DND-41 (cell line): ENCODE data around the gene TBC1D2B.
A peak's percentile ranks its signal among the peaks of the same experiment; 100 is the strongest.

ENCODE experiments used
- ATAC-seq: fragments of 200-7000 bp; cut with Tn5 transposase; 3 replicates; pipeline ENCODE4 v1.9.1; 2021; ENCODE audit warnings: low read depth; ENCODE audit not compliant: insufficient read depth
- DNase-seq: peaks from one replicate; pipeline ENCODE4 v3.0.0-alpha.2; 2020
- H2AFZ ChIP-seq: 2 replicates; pipeline ENCODE4 v1.6.0; 2012; ENCODE audit warnings: low read depth, low read length
- H3K27ac ChIP-seq: 2 replicates; pipeline ENCODE4 v1.5.1; 2012; ENCODE audit warnings: low read length, inconsistent platforms
- H3K27me3 ChIP-seq: fragments of 200-600 bp; sonication (generic); 2 replicates; pipeline ENCODE4 v1.6.0; 2012; ENCODE audit warnings: low read length, mild to moderate bottlenecking, inconsistent platforms; ENCODE audit not compliant: insufficient read depth, poor library complexity
- H3K36me3 ChIP-seq: 2 replicates; pipeline ENCODE4 v1.5.1; 2012; ENCODE audit warnings: low read length, inconsistent platforms; ENCODE audit not compliant: insufficient read depth
- H3K4me1 ChIP-seq: 2 replicates; pipeline ENCODE4 v1.5.1; 2012; ENCODE audit warnings: mild to moderate bottlenecking, low read length; ENCODE audit not compliant: insufficient read depth
- H3K4me2 ChIP-seq: 2 replicates; pipeline ENCODE4 v1.6.0; 2012; ENCODE audit warnings: mild to moderate bottlenecking, moderate library complexity, low read length, inconsistent platforms; ENCODE audit not compliant: insufficient read depth
- H3K4me3 ChIP-seq, 2 experiments: fragments of 200-600 bp in 1 of 2; shearing (Covaris generic) in 1 of 2; 2 replicates each; pipeline ENCODE4 v1.5.1; 2012 to 2016; ENCODE audit warnings: inconsistent platforms in 2 of 2, low read length in 2 of 2, mild to moderate bottlenecking in 2 of 2, low read depth in 1 of 2, moderate library complexity in 1 of 2
- H3K79me2 ChIP-seq: 2 replicates; pipeline ENCODE4 v1.6.0; 2012; ENCODE audit warnings: low read length, inconsistent platforms; ENCODE audit not compliant: insufficient read depth
- H3K9ac ChIP-seq: 2 replicates; pipeline ENCODE4 v1.6.0; 2012; ENCODE audit warnings: low read depth, mild to moderate bottlenecking, inconsistent platforms, low read length, moderate library complexity
- H3K9me3 ChIP-seq: 2 replicates; pipeline ENCODE4 v1.5.1; 2012; ENCODE audit warnings: low read length, moderate library complexity, mild to moderate bottlenecking, inconsistent platforms; ENCODE audit not compliant: insufficient read depth, severe bottlenecking
- H4K20me1 ChIP-seq: 2 replicates; pipeline ENCODE4 v1.6.0; 2012; ENCODE audit warnings: low read length; ENCODE audit not compliant: insufficient read depth
- CTCF ChIP-seq: IDR thresholded peaks from 2 replicates; pipeline ENCODE4 v1.5.1; 2012; ENCODE audit warnings: borderline replicate concordance, low read length, moderate library complexity, mild to moderate bottlenecking; ENCODE audit not compliant: poor library complexity, severe bottlenecking; ENCODE audit errors: extremely low read depth
- EZH2 ChIP-seq: IDR thresholded peaks from 3 replicates; pipeline ENCODE4 v1.6.1; 2012; ENCODE audit warnings: borderline replicate concordance, low read depth, mild to moderate bottlenecking, moderate library complexity, low read length, inconsistent platforms; ENCODE audit not compliant: severe bottlenecking

TBC1D2B gene

GRCh38 chr15:77984446-77984861 is 93.1 kb downstream of the TBC1D2B start:
- Histone ChIP-seq H2AFZ (no peak overlapping the region), H3K4me3 (no peak overlapping the region), H3K27ac (no peak overlapping the region), H3K79me2 (no peaks in the 10 kb centered on the region), H4K20me1 (no peaks in the 10 kb centered on the region), H3K36me3 (no peaks in the 10 kb centered on the region), H3K4me2 (no peak overlapping the region), H3K9me3 (no peaks in the 10 kb centered on the region), H3K4me1 (no peaks in the 10 kb centered on the region), H3K9ac (no peak overlapping the region), H3K27me3 (no peaks in the 10 kb centered on the region)
- no peak for TF ChIP-seq CTCF
- no peak for TF ChIP-seq EZH2
- DNase-seq (no peak), ATAC-seq (no peak)

GRCh38 chr15:77983708-77984445 is 93.6 kb downstream of the TBC1D2B start:
- ATAC-seq, result 0 out of 3 replicates have a peak, but pooled peaks have one; percentile 20
- no peaks in the 10 kb centered on the region for H3K9me3 ChIP-seq
- no peaks in the 10 kb centered on the region for H4K20me1 ChIP-seq
- H3K79me2 ChIP-seq, result no peaks in the 10 kb centered on the region
- H3K27ac ChIP-seq, result no peak overlapping the region
- H3K4me2 ChIP-seq, result no peak overlapping the region
- H3K27me3 ChIP-seq, result no peaks in the 10 kb centered on the region
- H3K4me1 ChIP-seq, result no peaks in the 10 kb centered on the region
- no peak overlapping the region for H3K9ac ChIP-seq
- no peaks in the 10 kb centered on the region for H3K36me3 ChIP-seq
- no peak for DNase-seq
- TF ChIP-seq CTCF (peak; percentile 31), EZH2 (no peak)
- H2AFZ ChIP-seq, result no peak overlapping the region
- no peak overlapping the region for H3K4me3 ChIP-seq

GRCh38 chr15:77983091-77983707 is 94.3 kb downstream of the TBC1D2B start:
- Histone ChIP-seq H3K9ac (no peak overlapping the region), H3K36me3 (no peaks in the 10 kb centered on the region), H3K4me1 (no peaks in the 10 kb centered on the region), H3K27ac (no peak overlapping the region), H3K4me2 (no peak overlapping the region), H3K9me3 (no peaks in the 10 kb centered on the region), H4K20me1 (no peaks in the 10 kb centered on the region), H2AFZ (no peak overlapping the region), H3K27me3 (no peaks in the 10 kb centered on the region), H3K4me3 (no peak overlapping the region), H3K79me2 (no peaks in the 10 kb centered on the region)
- ATAC-seq (no peak), DNase-seq (no peak)
- no peak for TF ChIP-seq CTCF
- no peak for TF ChIP-seq EZH2
